Measurements from ENCODE around the gene PTPRM. TPM values are rescaled to one million over a fixed set of nuclear protein-coding genes. Genes with fewer than 3 reads are reported as not detected.

PTPRM gene
- total RNA-seq, 1 donor from 2014 or later, result 131 TPM

DNA sequence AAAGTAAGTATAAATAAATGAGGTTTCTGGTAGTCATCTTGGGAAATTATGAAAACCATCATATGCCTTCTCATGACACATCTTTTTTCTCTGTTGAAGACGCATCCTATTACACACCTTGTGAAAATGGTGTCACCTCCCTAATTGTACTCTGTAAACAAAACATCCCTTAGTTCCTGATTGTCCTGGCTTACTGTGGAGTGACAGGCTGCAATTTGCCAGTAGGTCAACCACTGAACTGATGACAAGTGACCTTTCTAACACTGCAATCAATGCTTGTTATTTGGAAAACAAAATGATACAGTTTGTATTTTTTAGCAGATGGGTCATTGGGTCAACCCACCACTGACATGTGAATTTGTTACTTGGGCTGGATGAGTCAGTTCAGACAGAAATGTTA lies 219.5 kb downstream of the PTPRM start:
- TF ChIP-seq, protein P1, sequence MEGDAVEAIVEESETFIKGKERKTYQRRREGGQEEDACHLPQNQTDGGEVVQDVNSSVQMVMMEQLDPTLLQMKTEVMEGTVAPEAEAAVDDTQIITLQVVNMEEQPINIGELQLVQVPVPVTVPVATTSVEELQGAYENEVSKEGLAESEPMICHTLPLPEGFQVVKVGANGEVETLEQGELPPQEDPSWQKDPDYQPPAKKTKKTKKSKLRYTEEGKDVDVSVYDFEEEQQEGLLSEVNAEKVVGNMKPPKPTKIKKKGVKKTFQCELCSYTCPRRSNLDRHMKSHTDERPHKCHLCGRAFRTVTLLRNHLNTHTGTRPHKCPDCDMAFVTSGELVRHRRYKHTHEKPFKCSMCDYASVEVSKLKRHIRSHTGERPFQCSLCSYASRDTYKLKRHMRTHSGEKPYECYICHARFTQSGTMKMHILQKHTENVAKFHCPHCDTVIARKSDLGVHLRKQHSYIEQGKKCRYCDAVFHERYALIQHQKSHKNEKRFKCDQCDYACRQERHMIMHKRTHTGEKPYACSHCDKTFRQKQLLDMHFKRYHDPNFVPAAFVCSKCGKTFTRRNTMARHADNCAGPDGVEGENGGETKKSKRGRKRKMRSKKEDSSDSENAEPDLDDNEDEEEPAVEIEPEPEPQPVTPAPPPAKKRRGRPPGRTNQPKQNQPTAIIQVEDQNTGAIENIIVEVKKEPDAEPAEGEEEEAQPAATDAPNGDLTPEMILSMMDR (IDR thresholded peaks at IDR 0.05), result no peak
- Mint-ChIP-seq H3K4me1 (ENCODE audit: low read depth) (peaks cover 29% of the 10 kb centered on the region), H3K27ac (ENCODE audit: unreplicated experiment) (no peak overlapping the region), H3K4me3 (ENCODE audit: unreplicated experiment) (no peak overlapping the region), H3K27me3 (ENCODE audit: low read depth) (no peaks in the 10 kb centered on the region), H3K36me3 (ENCODE audit: low read depth) (no peaks in the 10 kb centered on the region), H3K9me3 (ENCODE audit: low read depth) (no peaks in the 10 kb centered on the region)
- DNase-seq (ENCODE audit: low spot score), result no peak

DNA sequence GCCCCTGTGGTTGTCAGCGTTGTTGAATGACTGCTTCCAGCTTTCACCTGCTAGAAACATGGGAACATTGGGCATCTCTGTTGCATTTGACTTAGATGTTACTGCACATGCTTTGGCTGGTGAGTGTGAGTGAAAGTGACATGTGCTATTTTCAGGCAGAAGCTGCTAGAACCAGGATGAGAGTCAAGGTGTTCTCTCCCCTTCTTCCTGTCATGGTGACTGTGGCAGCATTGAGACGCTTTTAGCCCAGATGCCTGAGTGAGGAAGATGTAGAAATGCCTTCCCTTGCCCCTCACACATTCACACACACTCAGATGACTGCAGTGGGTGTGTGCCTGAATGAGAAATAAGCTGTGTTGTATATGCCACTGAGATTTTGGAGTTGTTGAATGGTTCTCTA lies 220.2 kb downstream of the PTPRM start:
- H3K9me3 Mint-ChIP-seq (ENCODE audit: low read depth), result no peaks in the 10 kb centered on the region
- peaks cover 29% of the 10 kb centered on the region for H3K4me1 Mint-ChIP-seq (ENCODE audit: low read depth)
- H3K27me3 Mint-ChIP-seq (ENCODE audit: low read depth), result no peaks in the 10 kb centered on the region
- H3K27ac Mint-ChIP-seq (ENCODE audit: unreplicated experiment), result no peak overlapping the region
- H3K4me3 Mint-ChIP-seq (ENCODE audit: unreplicated experiment), result no peak overlapping the region
- no peak for DNase-seq (ENCODE audit: low spot score)
- TF ChIP-seq, protein P1 (IDR thresholded peaks at IDR 0.05), result no peak
- no peaks in the 10 kb centered on the region for H3K36me3 Mint-ChIP-seq (ENCODE audit: low read depth)

DNA sequence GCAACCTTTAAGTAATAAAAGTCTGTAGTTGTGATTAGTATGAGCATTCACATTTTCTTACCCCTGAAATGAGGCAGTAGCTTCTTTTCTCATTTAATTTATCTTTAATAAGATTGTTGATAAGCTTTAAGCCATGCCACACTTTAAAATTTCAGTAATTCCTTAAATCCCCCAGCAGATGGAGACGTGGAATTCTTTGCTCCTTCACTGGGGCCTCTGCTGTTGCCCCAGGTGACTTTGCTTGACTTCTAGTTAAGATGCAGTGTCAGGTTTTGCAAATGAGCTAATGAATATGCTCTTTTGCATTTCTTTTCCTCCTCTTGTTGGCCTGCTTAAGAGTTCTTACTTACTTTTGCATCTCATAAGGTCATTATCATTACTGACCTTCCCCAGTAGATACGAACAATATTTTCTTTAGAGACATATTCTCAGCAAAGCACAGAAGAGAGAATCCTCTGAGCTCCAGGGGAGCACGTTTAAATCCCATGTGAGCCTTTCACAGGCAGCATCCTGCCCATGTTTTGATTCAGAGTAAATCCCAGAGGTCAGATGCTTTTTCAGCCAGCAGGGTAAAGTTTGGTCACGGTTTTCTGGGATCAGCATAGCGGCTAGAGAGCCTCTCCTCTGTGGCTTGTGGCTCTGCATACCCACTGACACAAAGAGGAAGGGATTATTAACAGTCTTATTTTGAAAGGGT lies 222.9 kb downstream of the PTPRM start:
- TF ChIP-seq, protein P1 (IDR thresholded peaks at IDR 0.05), result peak; percentile 88
- no peaks in the 10 kb centered on the region for H3K9me3 Mint-ChIP-seq (ENCODE audit: low read depth)
- no peak overlapping the region for H3K4me3 Mint-ChIP-seq (ENCODE audit: unreplicated experiment)
- H3K36me3 Mint-ChIP-seq (ENCODE audit: low read depth), result no peaks in the 10 kb centered on the region
- H3K4me1 Mint-ChIP-seq (ENCODE audit: low read depth), result peaks cover 14% of the 10 kb centered on the region
- DNase-seq (ENCODE audit: low spot score), result no peak
- H3K27me3 Mint-ChIP-seq (ENCODE audit: low read depth), result no peaks in the 10 kb centered on the region
- H3K27ac Mint-ChIP-seq (ENCODE audit: unreplicated experiment), result peak overlapping the region; percentile 10

DNA sequence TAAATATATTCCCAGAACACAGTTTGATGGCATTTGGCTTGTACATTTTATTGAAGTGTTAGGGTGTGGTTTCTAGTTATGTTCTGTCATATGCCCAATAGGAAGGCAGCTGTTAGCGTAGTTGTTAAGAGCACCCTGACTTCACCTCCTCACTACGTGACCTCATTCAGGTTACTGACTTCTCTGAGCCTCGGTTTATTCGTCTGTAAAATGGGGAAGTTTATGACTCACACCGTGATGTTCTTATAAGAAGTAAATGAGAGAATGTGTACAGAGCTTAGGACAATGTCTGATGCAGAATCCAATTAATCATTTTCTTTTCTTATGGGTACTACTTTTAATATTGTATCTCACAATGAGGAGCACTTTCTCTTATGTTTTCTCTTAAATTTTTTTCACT lies 226.0 kb downstream of the PTPRM start:
- no peaks in the 10 kb centered on the region for H3K27me3 Mint-ChIP-seq (ENCODE audit: low read depth)
- peaks cover 15% of the 10 kb centered on the region for H3K4me1 Mint-ChIP-seq (ENCODE audit: low read depth)
- no peak for DNase-seq (ENCODE audit: low spot score)

DNA sequence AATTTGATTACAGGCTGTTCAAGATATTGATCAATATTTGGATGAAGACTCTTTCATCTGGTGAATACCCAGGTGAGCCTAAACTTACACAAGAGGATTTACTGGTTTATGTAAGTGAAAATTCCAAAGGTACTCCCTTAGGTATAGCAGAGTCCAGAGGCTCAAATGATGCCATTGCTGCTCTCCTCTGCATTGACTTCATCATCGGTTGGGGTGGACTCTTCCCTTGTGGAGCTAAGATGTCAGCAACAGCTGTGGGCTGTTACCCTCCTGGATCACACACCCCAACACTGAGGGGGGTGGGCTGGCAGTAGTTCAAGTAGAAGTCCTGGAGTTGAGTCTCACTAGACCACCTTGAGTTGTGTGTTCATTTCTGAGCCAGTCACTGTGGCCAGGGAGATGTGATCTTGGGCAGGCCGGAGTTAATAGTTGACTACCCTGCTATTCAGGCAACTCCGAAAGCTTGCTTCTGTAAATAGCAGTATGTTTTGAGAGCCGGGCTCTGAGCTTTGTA lies 236.9 kb downstream of the PTPRM start:
- Mint-ChIP-seq H3K27me3 (ENCODE audit: low read depth) (no peaks in the 10 kb centered on the region), H3K36me3 (ENCODE audit: low read depth) (no peaks in the 10 kb centered on the region), H3K4me1 (ENCODE audit: low read depth) (peaks cover 31% of the 10 kb centered on the region), H3K27ac (ENCODE audit: unreplicated experiment) (no peak overlapping the region), H3K4me3 (ENCODE audit: unreplicated experiment) (no peak overlapping the region), H3K9me3 (ENCODE audit: low read depth) (no peaks in the 10 kb centered on the region)
- DNase-seq (ENCODE audit: low spot score), result no peak
- TF ChIP-seq, protein P1 (IDR thresholded peaks at IDR 0.05), result no peak

More for the DNA sequence above, 226.0 kb downstream of the PTPRM start:
- no peak overlapping the region for H3K27ac Mint-ChIP-seq (ENCODE audit: unreplicated experiment)
- H3K4me3 Mint-ChIP-seq (ENCODE audit: unreplicated experiment), result no peak overlapping the region
- no peaks in the 10 kb centered on the region for H3K36me3 Mint-ChIP-seq (ENCODE audit: low read depth)
- TF ChIP-seq, protein P1 (IDR thresholded peaks at IDR 0.05), result no peak
- H3K9me3 Mint-ChIP-seq (ENCODE audit: low read depth), result no peaks in the 10 kb centered on the region
